Type B pancreatic cell (in vitro differentiated cells): ENCODE data around the gene STAC. TPM values are rescaled to one million over a fixed set of nuclear protein-coding genes. Genes with fewer than 3 reads are reported as not detected.

Experiments used
- DNase-seq: peaks from one replicate; pipeline ENCODE4 v3.0.0; 2021; ENCODE audit warnings: mixed read lengths; ENCODE audit not compliant: unreplicated experiment; ENCODE audit errors: extremely low spot score
- H3K27ac Mint-ChIP-seq: 2 replicates; pipeline ENCODE4 v1.8.0; 2021; ENCODE audit warnings: mild to moderate bottlenecking, mixed read lengths
- H3K27me3 Mint-ChIP-seq: 2 replicates; pipeline ENCODE4 v1.8.0; 2021; ENCODE audit warnings: mixed read lengths
- H3K36me3 Mint-ChIP-seq: 2 replicates; pipeline ENCODE4 v1.8.0; 2021; ENCODE audit warnings: mixed read lengths
- H3K4me1 Mint-ChIP-seq: one replicate; pipeline ENCODE4 v1.8.0; 2021; ENCODE audit warnings: mixed read lengths; ENCODE audit not compliant: unreplicated experiment
- H3K4me3 Mint-ChIP-seq: 2 replicates; pipeline ENCODE4 v1.8.0; 2021; ENCODE audit warnings: mild to moderate bottlenecking, mixed read lengths
- H3K9me3 Mint-ChIP-seq: 2 replicates; pipeline ENCODE4 v1.8.0; 2021; ENCODE audit warnings: mixed read lengths
- total RNA-seq: library from RNA; stranded (reverse); gene quantifications from 2 replicates; pipeline ENCODE4 v1.2.1, GENCODE V29; 2021; ENCODE audit warnings: low replicate concordance
- TF ChIP-seq, protein P1 (sequence below): fragments of 200-600 bp; sonication (generic); conservative IDR thresholded peaks from 2 replicates; pipeline ENCODE4 v1.5.0; 2021; ENCODE audit warnings: antibody characterized with exemption, mild to moderate bottlenecking

STAC gene
- total RNA-seq, 1 donor from 2014 or later: 3.5 TPM

DNA sequence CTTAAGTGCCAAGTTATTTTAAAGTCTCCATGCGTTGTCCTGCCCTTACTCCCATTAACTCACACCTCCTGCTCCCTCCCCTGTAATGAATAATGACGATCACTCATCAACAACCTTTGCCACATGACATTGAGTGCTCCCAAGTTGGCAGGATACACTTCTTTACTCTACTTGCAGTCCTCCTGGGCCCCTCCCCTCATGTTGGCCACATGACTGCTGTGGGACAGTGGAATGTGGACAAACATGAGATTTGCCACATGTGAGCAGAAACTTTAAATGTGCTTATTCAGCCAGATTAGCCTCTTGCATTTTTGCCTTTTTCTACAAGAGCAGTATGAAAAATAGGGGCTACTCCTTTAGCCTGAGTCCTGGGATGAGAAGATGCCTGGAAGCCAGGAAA lies 216.1 kb downstream of the STAC start:
- Mint-ChIP-seq H3K27ac (no peak overlapping the region), H3K27me3 (peaks cover 52% of the 10 kb centered on the region), H3K4me3 (no peak overlapping the region), H3K9me3 (peaks cover 8% of the 10 kb centered on the region), H3K4me1 (no peaks in the 10 kb centered on the region), H3K36me3 (no peaks in the 10 kb centered on the region)
- TF ChIP-seq, protein P1, sequence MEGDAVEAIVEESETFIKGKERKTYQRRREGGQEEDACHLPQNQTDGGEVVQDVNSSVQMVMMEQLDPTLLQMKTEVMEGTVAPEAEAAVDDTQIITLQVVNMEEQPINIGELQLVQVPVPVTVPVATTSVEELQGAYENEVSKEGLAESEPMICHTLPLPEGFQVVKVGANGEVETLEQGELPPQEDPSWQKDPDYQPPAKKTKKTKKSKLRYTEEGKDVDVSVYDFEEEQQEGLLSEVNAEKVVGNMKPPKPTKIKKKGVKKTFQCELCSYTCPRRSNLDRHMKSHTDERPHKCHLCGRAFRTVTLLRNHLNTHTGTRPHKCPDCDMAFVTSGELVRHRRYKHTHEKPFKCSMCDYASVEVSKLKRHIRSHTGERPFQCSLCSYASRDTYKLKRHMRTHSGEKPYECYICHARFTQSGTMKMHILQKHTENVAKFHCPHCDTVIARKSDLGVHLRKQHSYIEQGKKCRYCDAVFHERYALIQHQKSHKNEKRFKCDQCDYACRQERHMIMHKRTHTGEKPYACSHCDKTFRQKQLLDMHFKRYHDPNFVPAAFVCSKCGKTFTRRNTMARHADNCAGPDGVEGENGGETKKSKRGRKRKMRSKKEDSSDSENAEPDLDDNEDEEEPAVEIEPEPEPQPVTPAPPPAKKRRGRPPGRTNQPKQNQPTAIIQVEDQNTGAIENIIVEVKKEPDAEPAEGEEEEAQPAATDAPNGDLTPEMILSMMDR: no peak
- no peak for DNase-seq

DNA sequence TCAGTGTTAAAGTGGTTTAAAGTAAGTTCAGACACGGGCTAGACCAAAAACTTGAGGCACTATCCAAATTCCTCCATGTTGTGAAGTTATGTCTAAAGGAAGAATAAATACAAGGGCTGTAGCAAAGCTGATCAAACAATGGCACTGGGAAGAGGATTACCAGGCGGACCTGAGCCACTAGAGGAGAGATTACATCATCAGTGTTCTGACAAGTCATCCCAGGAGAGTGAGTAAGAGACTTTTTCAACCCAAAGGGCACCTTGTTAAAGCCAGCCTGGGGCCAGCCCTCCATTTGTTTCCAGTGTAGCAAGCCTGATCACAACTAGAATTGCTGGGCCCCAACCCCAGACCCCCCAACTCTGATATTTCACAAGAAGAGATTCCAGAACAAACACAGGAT lies 217.1 kb downstream of the STAC start:
- no peaks in the 10 kb centered on the region for H3K4me1 Mint-ChIP-seq
- H3K27me3 Mint-ChIP-seq: peaks cover 53% of the 10 kb centered on the region
- H3K36me3 Mint-ChIP-seq: no peaks in the 10 kb centered on the region
- H3K4me3 Mint-ChIP-seq: no peak overlapping the region
- H3K27ac Mint-ChIP-seq: no peak overlapping the region
- TF ChIP-seq, protein P1: no peak
- no peak for DNase-seq
- H3K9me3 Mint-ChIP-seq: peaks cover 8% of the 10 kb centered on the region
